GM20431 (cell line): ENCODE data around the gene DNASE2.
"Not testable (repeated sequence)": the region's sequence is repeated elsewhere in the genome, so short reads cannot be mapped to it uniquely, and the experiment has no call there.

Source experiments
- in situ Hi-C: fragments of 300-500 bp; cut with MseI, MboI; formaldehyde crosslinking; loops from one replicate; pipeline ENCODE4 v1.15.0; 2020; ENCODE audit warnings: low sequenced_read_pairs; ENCODE audit not compliant: unreplicated experiment

DNASE2 gene, protein sequence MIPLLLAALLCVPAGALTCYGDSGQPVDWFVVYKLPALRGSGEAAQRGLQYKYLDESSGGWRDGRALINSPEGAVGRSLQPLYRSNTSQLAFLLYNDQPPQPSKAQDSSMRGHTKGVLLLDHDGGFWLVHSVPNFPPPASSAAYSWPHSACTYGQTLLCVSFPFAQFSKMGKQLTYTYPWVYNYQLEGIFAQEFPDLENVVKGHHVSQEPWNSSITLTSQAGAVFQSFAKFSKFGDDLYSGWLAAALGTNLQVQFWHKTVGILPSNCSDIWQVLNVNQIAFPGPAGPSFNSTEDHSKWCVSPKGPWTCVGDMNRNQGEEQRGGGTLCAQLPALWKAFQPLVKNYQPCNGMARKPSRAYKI

DNA sequence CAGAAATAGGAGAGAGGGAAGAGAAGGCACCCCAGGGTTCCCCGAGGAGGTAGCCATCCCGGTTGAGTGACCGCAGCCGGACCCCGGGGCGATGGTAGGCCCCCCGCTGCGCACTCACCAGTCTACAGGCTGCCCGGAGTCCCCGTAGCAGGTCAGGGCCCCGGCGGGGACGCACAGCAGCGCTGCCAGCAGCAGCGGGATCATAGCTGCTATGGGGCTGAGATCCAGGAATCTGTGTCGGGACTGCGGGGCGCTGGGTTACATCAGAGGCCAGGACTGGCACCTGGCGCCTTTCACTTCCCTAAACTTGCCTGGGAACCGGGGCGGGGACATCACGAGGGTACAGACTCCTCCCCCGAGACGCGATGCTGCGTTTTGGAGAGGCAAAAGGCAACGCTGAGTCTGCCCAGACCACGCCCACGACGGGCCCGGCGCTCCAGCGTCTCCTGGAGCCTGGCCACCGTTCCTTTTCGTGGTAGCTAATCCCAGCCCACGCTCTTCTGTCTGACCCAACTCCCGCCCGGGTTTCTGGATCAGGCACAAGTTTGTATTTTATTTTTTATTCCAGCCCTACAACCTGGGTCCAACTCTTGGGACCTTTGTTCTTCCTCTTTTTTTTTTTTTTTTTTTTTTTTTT, at the start of gene DNASE2:
DNASE2 (minus strand) TSS at position 278 of the 637 bp plus-strand sequence; CDS start at position 204, 74 bp downstream.
- in situ Hi-C loops, result no loop called here

DNA sequence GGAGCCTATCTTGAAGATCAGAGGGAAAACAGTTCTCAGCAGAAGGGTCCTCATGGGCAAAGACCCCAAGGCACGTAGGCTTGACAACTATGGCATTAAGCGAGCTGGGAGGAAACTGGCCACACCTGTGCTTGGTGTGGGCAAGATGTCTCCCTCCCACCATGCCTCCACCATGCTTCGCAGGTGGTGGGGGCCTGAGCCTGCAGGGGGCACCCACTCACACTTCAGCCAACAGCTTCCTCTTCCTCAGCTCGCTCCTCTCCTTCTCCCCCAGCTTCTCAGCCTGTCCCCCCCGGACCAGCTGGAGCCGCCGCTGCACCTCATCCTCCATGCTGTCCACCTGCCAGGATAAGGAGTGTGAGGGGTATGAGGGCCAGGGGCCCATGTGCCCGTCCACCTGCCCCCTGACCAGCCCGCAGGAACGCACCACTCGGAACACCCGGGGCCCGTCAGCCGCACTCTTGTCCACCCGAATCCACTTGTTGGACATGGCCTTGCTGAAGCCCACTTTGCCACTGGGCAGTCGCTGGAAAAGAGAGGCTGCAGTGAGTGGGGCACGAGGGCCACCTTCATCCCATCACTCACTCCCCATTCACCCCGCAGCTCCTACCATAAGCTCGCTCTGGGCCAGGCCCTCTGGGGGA, 48.9 kb upstream of the DNASE2 start:
- in situ Hi-C loops, result no loop called here

DNA sequence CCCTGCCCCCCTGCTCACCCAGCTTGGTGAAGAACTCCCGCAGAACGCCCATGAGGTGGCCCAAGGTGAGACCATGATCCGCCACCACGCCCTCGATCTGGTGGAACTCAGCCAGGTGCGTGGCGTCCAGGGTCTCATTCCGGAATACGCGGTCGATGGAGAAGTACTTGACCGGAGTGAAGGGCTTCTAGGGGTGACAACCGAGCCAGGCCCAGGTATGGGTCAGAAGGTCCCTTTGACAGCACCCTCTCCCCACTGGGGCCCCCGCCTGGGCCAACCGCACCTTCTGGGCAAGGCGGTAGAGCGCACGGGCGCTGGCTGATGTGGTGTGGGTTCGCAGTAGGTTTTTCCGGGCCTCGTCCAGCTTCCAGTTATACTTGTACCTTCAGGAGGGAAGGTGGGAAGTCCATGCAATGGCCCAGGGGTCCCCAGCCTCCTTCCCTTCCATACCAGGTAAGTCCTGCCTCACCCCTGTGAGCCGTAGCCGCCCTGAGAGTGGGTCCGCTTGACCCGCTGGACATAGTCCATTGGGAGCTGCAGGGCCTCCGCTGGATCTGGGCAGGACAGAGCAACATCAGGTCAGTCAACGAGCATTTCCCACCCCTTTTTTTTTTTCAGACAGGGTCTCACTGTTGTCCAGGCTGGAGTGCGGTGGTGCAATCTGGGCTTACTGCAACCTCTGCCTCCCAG, 43.5 kb upstream of the DNASE2 start:
- in situ Hi-C loops, result no loop called here

DNA sequence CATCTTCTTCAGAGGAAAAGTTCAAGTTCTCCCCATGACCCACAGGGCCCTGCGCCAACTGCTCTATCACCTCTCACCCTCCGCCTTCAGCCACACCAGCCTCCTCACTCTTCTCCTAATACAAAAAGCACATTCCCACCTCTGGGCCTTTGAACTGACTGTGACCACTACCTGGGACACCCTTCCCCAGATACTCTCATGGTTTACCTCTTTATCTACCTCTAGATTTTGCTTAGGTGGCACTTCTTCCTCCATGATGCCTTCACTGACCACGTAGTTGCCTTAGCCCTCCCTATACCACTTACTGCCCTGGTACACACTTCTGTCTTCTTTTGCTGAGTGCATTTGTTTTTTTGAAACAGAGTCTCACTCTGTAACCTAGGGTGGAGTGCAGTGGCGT, 41.7 kb upstream of the DNASE2 start:
- in situ Hi-C loops, result no loop called here

DNA sequence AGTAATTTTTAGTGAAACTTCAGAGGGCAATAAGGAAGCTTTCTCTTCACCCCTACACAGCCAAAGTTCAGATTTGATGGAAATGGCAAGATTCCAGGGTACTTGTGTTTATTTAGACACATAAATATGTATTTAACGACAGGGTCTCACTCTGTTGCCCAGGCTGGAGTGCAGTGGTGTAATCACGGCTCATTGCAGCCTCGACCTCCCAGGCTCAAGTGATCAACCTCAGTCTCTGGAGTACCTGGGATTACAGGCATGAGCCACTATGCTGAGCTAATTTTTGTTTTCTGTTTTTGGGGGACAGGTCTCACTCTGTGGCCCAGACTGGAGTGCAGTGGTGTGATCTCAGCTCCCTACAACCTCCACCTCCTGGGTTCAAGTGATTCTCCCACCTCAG, 39.8 kb upstream of the DNASE2 start:
- in situ Hi-C loops, result no loop called here

DNA sequence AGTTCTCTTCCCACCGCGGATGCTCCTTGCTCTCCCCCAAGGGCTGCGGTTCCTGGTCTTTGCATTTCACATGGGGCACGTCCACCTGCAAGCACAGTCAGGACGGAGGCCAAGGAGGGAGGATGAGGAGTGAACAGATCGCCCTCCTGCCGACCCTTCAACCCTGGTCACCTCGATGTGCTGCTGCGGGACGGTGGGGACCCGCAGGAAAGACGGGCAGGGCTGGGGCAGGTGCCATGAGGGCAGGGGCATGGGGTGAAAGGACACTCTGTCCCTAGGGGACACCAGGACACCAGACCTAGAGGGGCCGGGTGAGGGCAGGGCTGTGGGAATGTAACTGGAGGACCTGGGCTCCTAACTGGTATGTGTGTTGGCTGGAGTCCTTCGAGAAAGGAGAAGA, 37.0 kb upstream of the DNASE2 start:
- in situ Hi-C loops, result no loop called here

DNA sequence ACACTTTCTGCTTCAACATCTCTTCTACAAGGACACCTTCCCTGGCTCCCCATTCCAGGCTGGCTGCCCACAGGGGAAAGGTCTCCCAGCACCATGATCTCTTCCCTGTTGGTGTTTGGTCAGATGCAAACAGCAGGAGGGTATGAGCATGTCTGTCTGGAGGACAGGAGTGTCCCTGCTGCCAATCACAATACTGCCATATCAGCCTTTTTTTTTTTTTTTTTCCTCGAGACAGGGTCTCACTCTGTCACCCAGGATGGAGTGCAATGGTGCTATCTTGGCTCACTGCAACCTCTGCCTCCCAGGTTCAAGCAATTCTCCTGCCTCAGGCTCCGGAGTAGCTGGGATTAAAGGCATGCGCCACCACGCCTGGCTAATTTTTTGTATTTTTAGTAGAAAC, 34.6 kb upstream of the DNASE2 start:
- in situ Hi-C loops, result not testable (repeated sequence)

DNA sequence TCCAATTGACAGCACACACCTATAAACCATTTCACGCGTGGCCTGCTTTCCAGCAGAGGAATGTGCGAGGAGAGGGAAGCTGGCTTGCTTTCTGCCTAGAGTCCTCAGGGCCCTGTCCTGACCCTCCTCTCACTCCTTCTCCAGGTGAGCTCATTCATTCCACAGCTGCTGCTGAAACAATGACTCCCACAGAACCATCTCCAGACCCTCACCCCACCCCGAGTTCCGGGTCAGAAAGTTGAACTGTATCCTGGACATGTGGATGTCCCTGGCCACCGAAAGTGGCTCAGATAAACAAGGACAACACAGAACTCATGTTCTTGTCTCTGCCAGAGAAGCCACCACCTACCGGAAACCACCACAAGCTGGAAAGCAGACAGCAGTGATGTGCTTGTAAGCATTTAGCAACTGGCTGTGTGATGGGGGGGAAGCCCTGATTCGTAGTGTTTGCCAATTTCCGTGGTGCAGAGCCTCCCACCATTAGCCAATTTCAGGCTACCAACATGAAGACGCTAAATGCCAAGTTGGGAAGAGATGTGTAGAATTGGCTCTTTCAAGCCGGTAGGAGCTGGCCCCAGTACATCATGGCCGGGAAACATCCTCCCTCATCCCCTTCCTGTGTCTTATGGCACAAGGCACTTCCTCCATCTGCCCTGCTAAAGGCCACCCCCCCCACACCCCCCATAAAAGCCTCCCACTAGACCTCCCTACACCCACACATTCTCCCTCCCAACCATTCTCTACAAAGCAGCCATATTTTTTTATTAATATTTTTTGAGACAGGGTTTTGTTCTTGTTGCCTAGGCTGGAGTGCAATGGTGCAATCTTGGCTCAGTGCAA, 32.8 kb upstream of the DNASE2 start:
- in situ Hi-C loops, result no loop called here

DNA sequence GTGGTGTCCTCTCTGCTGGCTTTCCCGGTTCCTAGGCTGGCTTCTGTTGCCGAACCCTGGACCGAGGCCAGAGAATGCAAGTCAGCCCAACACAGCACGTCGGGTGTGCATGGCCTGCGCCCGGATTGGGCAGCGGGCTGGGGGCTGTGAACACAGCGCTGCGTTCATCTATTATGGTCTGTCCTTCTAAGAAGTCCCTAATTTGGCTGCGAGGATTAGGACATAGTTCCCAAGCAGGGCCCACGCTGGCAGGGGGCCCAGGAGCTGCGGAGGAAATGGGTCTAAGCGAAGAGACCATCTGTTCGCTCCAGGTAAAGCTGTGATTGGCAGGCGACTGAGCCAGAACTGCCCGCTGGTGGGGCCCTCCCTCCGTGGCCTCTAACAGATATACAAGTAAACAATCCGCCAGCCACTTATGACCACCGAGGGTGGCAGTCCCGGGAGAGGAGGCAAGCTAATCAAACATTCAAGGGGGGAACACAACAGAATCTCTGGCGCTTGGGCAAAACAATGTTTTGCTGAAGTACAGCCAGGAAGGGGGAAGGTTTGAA, 31.8 kb upstream of the DNASE2 start:
- in situ Hi-C loops, result no loop called here

DNA sequence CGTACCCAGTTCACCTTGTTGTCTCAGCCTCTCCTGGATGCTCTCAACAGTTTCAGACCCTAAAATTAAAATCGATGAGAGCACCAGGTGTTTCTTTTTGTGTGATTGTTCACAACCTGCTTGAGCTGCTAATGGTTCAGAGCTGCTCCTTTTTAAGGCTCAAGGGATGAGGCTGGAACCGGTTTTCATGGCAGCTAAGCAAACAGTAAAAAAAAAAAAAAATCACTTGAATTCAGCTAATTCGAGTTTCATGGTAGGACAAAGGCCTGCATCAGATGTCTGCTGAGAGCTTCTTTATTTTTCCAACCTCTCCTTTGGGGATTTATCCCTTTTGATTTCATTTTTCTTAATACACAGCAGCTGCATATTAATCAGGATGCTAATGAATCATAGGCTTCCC, 31.3 kb upstream of the DNASE2 start:
- in situ Hi-C loops, result no loop called here

DNA sequence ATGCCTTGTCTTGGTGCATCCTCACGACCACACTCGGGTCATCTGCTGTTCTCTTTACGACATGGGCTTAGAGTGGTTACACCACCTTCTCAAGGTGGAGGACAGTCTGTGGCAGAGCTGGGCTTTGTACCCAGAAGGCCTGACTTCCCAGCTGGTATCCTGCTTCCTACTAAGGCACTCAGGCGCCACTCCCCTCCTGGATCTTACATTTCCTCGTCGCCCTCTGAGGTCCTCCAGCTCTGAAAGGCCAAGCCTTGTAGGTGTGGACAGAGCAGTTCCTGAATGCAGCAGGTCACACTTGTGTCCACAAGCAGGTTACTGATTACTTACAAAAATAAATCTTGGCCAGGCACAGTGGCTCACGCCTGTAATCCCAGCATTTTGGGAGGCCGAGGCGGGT, 25.9 kb upstream of the DNASE2 start:
- in situ Hi-C loops, result no loop called here

DNA sequence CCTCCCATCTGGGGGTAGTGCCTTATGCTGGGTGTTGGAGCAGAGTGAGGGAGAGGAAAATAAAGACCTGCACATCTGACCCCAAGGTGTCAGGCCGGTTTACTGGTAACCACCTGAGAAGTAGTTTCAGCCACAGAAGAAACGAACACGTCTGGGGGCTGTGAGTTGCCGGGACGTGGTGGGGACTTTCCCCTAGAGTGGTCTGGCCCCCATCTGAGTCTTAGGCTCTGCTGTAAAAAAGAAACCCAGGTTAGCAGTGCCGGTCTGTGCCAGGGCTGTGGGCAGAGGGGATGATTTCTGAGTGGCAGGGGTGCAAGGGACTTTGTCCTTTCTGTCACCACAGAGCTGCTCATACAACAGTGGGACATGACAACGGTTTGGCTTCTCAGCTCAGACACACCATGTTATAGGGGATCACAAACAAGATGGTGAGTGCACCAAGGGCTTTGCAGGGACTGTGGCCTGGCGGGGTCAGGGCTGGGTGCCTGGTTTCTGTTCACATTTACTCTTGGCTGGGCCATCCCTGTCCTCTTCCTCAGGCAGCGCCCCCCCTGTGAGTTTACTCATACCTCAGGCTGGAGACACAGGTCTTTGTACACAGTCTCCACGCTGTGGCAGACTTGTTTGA, 18.8 kb upstream of the DNASE2 start:
- in situ Hi-C loops, result no loop called here

DNA sequence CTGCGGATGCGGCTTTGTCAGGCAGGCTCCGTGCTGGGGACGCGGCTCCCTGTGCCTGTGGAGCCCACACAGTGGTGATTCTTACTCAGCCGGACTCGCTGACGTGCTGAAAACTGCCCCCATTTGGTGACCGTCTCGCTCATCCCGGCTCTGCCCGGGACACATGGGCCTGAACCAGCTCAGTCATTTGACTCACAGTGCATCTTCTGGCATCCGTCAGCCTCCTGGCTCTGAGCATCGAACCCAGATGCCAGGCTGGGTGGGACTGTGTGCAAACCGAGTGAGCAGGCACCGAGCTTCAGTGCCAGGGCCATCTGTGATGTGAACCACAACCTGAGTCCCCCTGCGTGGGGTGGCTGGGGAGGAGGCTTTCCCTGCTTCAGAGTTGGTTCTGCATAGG, 15.2 kb upstream of the DNASE2 start:
- in situ Hi-C loops, result no loop called here

DNA sequence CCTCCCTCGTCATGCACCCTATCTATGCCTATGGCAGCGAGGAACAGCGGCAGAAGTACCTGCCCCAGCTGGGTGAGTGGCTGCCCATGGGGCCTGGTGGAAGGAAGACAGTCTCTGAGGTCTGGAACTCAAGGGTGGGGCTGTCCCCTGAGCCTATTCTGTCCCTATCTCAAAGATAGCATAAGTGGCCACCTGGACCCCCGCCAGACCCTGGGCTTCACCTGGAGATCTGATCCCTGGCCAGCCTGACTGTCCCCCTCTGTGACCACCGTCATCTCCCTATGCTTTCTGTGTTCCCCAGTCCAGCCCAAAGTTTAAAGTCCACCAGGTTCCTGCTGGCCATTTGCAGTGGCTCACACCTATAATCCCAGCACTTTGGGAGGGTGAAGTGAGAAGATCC, 12.3 kb upstream of the DNASE2 start:
- in situ Hi-C loops, result no loop called here

DNA sequence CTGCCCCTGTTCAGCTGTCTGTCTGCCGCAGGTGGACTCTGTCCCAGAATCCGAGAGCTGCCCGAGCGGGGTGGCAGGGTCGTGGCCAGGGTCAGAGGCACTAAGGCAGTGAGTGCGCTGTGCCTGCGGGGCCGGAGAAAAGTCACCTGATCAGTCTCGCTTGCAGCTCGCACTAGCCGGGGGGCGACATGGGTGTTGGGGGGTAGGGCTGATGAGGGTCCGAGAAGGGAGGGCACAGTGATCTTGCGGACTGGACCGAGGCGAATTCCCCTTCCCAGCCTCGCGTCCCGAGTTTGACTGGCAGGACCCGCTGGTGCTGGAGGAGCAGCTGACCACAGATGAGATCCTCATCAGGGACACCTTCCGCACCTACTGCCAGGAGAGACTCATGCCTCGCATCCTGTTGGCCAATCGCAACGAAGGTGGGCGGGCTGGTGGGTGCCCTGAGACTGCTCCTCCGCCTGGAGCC, 10.3 kb upstream of the DNASE2 start:
- in situ Hi-C loops, result no loop called here

DNA sequence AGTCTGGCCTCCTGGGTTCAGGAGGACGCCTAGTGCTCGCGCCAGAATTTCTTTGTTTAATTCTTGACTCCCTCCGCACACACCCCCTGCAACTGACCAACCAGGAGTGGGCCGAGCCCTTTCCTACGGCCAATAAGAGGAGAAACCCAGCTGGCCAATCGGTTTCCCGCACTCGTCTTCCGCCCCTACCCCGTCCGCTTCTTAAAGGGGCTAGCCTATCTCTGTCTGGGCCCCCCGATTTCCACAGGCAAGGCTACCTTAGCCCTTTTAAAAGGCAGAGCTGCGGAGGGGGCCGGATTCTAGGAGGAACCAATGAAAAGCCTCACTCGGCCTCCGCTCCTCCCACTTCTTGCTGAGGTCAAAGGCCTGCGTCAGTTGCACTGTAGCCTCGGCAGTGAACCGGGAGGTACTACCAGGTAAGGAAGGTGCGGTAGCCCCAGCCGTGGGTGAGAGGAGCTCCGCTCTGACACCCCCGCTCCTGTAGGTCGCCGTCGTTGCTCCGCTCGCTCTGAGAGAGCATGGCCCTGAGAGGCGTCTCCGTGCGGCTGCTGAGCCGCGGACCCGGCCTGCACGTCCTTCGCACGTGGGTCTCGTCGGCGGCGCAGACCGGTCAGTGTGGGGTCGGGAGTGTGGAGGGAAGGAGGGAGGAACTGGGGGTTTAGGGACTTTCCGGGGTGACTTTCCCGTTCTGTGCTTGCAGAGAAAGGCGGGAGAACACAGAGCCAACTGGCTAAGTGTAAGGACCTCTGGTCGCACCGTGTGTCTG, 9.7 kb upstream of the DNASE2 start, which contains the start of gene GCDH:
GCDH (plus strand) TSS at position 374 of the 766 bp plus-strand sequence; CDS start at position 519, 145 bp downstream.
- in situ Hi-C loops, result no loop called here

DNA sequence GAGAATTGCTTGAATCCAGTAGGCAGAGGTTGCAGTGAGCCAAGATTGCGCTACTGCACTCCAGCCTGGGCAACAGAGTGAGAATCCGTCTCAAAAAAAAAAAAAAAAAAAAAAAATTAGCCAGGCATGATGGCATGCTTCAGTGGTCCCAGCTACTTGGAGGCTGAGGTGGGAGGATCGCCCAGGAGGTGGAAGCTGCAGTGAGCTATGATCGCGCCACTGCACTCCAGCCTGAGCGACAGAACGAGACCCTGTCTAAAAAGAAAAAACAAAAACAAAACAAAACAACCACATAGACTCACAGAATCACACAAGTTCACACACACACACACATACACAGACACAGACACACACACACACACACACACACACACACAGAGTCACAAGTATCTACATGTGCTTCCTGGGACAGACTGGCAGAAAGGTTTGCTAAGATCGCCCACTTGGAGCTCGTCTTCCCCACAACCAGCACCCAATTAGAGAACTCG, 9.1 kb upstream of the DNASE2 start:
- in situ Hi-C loops, result not testable (repeated sequence)

DNA sequence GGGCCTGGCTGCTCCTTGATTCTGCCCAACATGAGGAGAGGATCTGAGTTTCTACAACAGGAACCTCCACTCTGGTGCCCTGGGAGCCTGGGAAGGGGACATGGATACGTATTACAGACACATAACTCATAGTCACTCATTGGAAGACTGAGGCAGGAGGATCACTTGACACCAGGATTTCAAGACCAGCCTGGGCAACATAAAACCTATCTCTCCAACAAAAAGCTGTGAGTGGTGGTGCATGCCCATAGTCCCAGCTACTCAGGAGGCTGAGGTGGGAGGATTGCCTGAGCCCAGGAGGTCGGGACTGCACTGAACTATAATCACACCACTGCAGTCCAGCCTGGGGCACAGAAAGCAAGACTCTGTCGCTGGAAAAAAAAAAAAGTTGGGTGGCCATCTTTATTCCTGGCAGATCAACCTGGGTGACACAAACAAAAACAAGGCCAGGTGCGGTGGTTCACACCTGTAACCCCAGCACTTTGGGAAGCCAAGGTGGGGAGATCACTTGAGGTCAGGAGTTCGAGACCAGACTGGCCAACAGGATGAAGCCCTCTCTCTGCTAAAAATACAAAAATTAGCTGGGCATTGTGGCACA, 6.9 kb upstream of the DNASE2 start:
- in situ Hi-C loops, result no loop called here
